K562 (cell line): ENCODE measurements around the gene WDR18. TPM values are rescaled to one million over a fixed set of nuclear protein-coding genes. Genes with fewer than 3 reads are reported as not detected.

Experiments
- ATF3 ChIP-seq, 2 experiments: fragments of 450-650 bp in 1 of 2; sonication (generic) in 1 of 2; formaldehyde crosslinking in 1 of 2; IDR thresholded peaks in 1 of 2; conservative IDR thresholded peaks in 1 of 2; 2 replicates each; pipeline versions ENCODE4 v1.6.1 to v1.8.1; 2016 to 2023; ENCODE audit warnings: mild to moderate bottlenecking in 2 of 2, moderate library complexity in 2 of 2, inconsistent platforms in 1 of 2, missing genetic modification reagents in 1 of 2
- BRD4 ChIP-seq: fragments of 200-600 bp; sonication (generic); IDR thresholded peaks from 2 replicates; pipeline ENCODE4 v1.6.1; 2017; ENCODE audit warnings: inconsistent platforms
- CBFA2T2 ChIP-seq: fragments of 450-650 bp; conservative IDR thresholded peaks from 2 replicates; pipeline ENCODE4 v1.6.1; 2017; ENCODE audit warnings: mild to moderate bottlenecking
- CHD1 ChIP-seq: fragments of 200-600 bp; sonication (generic); IDR thresholded peaks from one replicate; pipeline ENCODE4 v1.6.1; 2012; ENCODE audit warnings: mild to moderate bottlenecking, moderate library complexity, low read length, inconsistent platforms
- DMBX1 ChIP-seq: fragments of 250-450 bp; sonication (Bioruptor Pico); IDR thresholded peaks from 2 replicates; pipeline ENCODE4 v1.8.0; 2022; ENCODE audit warnings: inconsistent platforms, mild to moderate bottlenecking, moderate library complexity, borderline replicate concordance
- EP400 ChIP-seq: fragments of 450-650 bp; IDR thresholded peaks from 2 replicates; pipeline ENCODE4 v1.6.1; 2017; ENCODE audit warnings: antibody characterized with exemption, mild to moderate bottlenecking, moderate library complexity
- FOXK2 ChIP-seq, 2 experiments: fragments of 450-650 bp; IDR thresholded peaks in 1 of 2; conservative IDR thresholded peaks in 1 of 2; 2 replicates each; pipeline ENCODE4 v1.6.1; 2016; ENCODE audit warnings: low read depth in 2 of 2, mild to moderate bottlenecking in 1 of 2
- MCM2 ChIP-seq: fragments of 450-650 bp; IDR thresholded peaks from 2 replicates; pipeline ENCODE4 v1.6.1; 2017; ENCODE audit warnings: low read depth, mild to moderate bottlenecking
- MCM3 ChIP-seq: fragments of 450-650 bp; IDR thresholded peaks from 2 replicates; pipeline ENCODE4 v1.6.1; 2016
- NFATC3 ChIP-seq: fragments of 450-650 bp; IDR thresholded peaks from 2 replicates; pipeline ENCODE4 v1.6.1; 2017; ENCODE audit warnings: mild to moderate bottlenecking
- NRF1 ChIP-seq, 2 experiments: fragments of 450-650 bp; IDR thresholded peaks in 1 of 2; conservative IDR thresholded peaks in 1 of 2; 2 replicates each; pipeline ENCODE4 v1.6.1; 2014; ENCODE audit warnings: mild to moderate bottlenecking in 2 of 2
- ZBTB1 ChIP-seq: sonication (generic); formaldehyde crosslinking; IDR thresholded peaks from 2 replicates; pipeline ENCODE4 v1.8.1; 2023; ENCODE audit warnings: missing genetic modification reagents, low read depth, mild to moderate bottlenecking, borderline replicate concordance
- ZNF436 ChIP-seq: fragments of 250-450, 450-650 bp; sonication (Bioruptor Pico); formaldehyde crosslinking; IDR thresholded peaks from 2 replicates; pipeline ENCODE4 v1.7.0; 2020; ENCODE audit warnings: mild to moderate bottlenecking
- ZNF518B ChIP-seq: fragments of 250-450 bp; sonication (Bioruptor Pico); IDR thresholded peaks from 2 replicates; pipeline ENCODE4 v1.5.0; 2021; ENCODE audit warnings: mild to moderate bottlenecking, moderate library complexity
- polyA plus RNA-seq, 8 experiments: library from polyadenylated mRNA; depleted of rRNA in 4 of 8; stranded (reverse) in 5 of 8; unstranded in 3 of 8; fragments of >200 nt; fragmentation: Nextera tagmentation in 2 of 8; fragmentation: Illumina TruSeq in 1 of 8; extraction: Ambion mirVana in 2 of 8; extraction: Trizol in 1 of 8; gene quantifications; 2 replicates each; pipeline versions ENCODE4 v1.2.1 to v1.2.3, GENCODE V29; 2011 to 2014; ENCODE audit warnings: inconsistent platforms in 1 of 8, missing spikeins in 1 of 8
- total RNA-seq, 7 experiments: library from RNA; depleted of rRNA in 6 of 7; stranded (reverse); fragments of >200 nt in 6 of 7; fragmentation: Illumina TruSeq in 2 of 7; extraction: Trizol in 2 of 7; gene quantifications; 2 replicates each; pipeline versions ENCODE4 v1.2.1 to v1.2.3, GENCODE V29; 2011 to 2021; ENCODE audit warnings: low replicate concordance in 1 of 7
- TF ChIP-seq, protein P1 (sequence below): fragments of 450-650 bp; IDR thresholded peaks from 2 replicates; pipeline ENCODE4 v1.6.1; 2017; ENCODE audit warnings: antibody characterized with exemption

Gene WDR18
- total and polyA plus RNA-seq, 9 of the 15 experiments (the other 6 are each of a cell fraction or from before 2014, with no cell fraction given) = 0.65 to 181 (median 30.1) TPM

- TF ChIP-seq, protein P1, sequence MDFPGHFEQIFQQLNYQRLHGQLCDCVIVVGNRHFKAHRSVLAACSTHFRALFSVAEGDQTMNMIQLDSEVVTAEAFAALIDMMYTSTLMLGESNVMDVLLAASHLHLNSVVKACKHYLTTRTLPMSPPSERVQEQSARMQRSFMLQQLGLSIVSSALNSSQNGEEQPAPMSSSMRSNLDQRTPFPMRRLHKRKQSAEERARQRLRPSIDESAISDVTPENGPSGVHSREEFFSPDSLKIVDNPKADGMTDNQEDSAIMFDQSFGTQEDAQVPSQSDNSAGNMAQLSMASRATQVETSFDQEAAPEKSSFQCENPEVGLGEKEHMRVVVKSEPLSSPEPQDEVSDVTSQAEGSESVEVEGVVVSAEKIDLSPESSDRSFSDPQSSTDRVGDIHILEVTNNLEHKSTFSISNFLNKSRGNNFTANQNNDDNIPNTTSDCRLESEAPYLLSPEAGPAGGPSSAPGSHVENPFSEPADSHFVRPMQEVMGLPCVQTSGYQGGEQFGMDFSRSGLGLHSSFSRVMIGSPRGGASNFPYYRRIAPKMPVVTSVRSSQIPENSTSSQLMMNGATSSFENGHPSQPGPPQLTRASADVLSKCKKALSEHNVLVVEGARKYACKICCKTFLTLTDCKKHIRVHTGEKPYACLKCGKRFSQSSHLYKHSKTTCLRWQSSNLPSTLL = no peak
- TF ChIP-seq NFATC3 (no peak), MCM2 (no peak), CBFA2T2 (no peak), NRF1 (conservative IDR thresholded peaks at IDR 0.05 in 1 of 2, IDR thresholded peaks at IDR 0.05 in 1 of 2) (no peak), BRD4 (no peak), ZBTB1 (CRISPR knock-in tag) (no peak), EP400 (no peak), DMBX1 (CRISPR knock-in tag) (no peak), ZNF518B (CRISPR knock-in tag) (no peak), ZNF436 (no peak), CHD1 (no peak), MCM3 (no peak), FOXK2 (conservative IDR thresholded peaks at IDR 0.05 in 1 of 2, IDR thresholded peaks at IDR 0.05 in 1 of 2; ENCODE audit: low read depth in 2 of 2) (no peak), ATF3 (IDR thresholded peaks at IDR 0.05) (no peak), ATF3 (CRISPR knock-in tag; conservative IDR thresholded peaks at IDR 0.05) (no peak)
- TF ChIP-seq, all 486 proteins: peak for 12
Measured at GRCh38 chr19:1035998-1036621, 52.0 kb downstream of the WDR18 start (continued).
